ENCODE measurements around the gene FCER1G. TPM values are rescaled to one million over a fixed set of nuclear protein-coding genes. Genes with fewer than 3 reads are reported as not detected.

Gene FCER1G
- polyA plus RNA-seq (2012; ENCODE audit: insufficient read length, low read depth): not detected

- no peak for TF ChIP-seq POLR2AphosphoS5 (IDR thresholded peaks at IDR 0.05; ENCODE audit: low read depth, low read length)
- TF ChIP-seq FOXP2 (optimal IDR thresholded peaks at IDR 0.05; ENCODE audit: borderline replicate concordance, extremely low read depth, extremely low read length, insufficient read depth): no peak
- TF ChIP-seq SIN3A (IDR thresholded peaks at IDR 0.05; ENCODE audit: borderline replicate concordance, insufficient read depth, low read length): no peak
- TF ChIP-seq REST (IDR thresholded peaks at IDR 0.05; ENCODE audit: insufficient read depth in 1 of 2, low read depth in 2 of 2, low read length in 2 of 2): no peak
- no peak for TF ChIP-seq TAF1 (IDR thresholded peaks at IDR 0.05; ENCODE audit: borderline replicate concordance, insufficient read depth, low read length)
Observed at GRCh38 chr1:161215076-161215475, at the start of gene FCER1G. TSS of gene FCER1G (plus strand) at chr1:161215295. CDS start at chr1:161215322, 27 bp downstream.

GRCh38 chr1:161165742-161166668 lies 49.1 kb upstream of the FCER1G start, which contains the start of gene PPOX:
TSS of gene PPOX (plus strand) at chr1:161166426. CDS start at chr1:161166848, 422 bp downstream.
- TF ChIP-seq TAF1 (IDR thresholded peaks at IDR 0.05; ENCODE audit: borderline replicate concordance, insufficient read depth, low read length) (peak; percentile 72; the same call in 1 of the 2 replicates), FOXP2 (optimal IDR thresholded peaks at IDR 0.05; ENCODE audit: borderline replicate concordance, extremely low read depth, extremely low read length, insufficient read depth) (peak; percentile 99), SIN3A (IDR thresholded peaks at IDR 0.05; ENCODE audit: borderline replicate concordance, insufficient read depth, low read length) (peak; percentile 92; the same call in 1 of the 2 replicates), POLR2AphosphoS5 (IDR thresholded peaks at IDR 0.05; ENCODE audit: low read depth, low read length) (peak; percentile 83), REST (IDR thresholded peaks at IDR 0.05; ENCODE audit: insufficient read depth in 1 of 2, low read depth in 2 of 2, low read length in 2 of 2) (peak in 1 of 2 experiments; percentile 53; a peak in 1 of 4 replicates)

GRCh38 chr1:161166669-161167548 lies 48.2 kb upstream of the FCER1G start:
- TF ChIP-seq SIN3A (IDR thresholded peaks at IDR 0.05; ENCODE audit: borderline replicate concordance, insufficient read depth, low read length) (no peak), TAF1 (IDR thresholded peaks at IDR 0.05; ENCODE audit: borderline replicate concordance, insufficient read depth, low read length) (no peak), POLR2AphosphoS5 (IDR thresholded peaks at IDR 0.05; ENCODE audit: low read depth, low read length) (no peak), FOXP2 (optimal IDR thresholded peaks at IDR 0.05; ENCODE audit: borderline replicate concordance, extremely low read depth, extremely low read length, insufficient read depth) (no peak), REST (IDR thresholded peaks at IDR 0.05; ENCODE audit: insufficient read depth in 1 of 2, low read depth in 2 of 2, low read length in 2 of 2) (no peak)

GRCh38 chr1:161168906-161169305 lies 46.2 kb upstream of the FCER1G start:
- TF ChIP-seq POLR2AphosphoS5 (IDR thresholded peaks at IDR 0.05; ENCODE audit: low read depth, low read length) (no peak), REST (IDR thresholded peaks at IDR 0.05; ENCODE audit: insufficient read depth in 1 of 2, low read depth in 2 of 2, low read length in 2 of 2) (no peak), FOXP2 (optimal IDR thresholded peaks at IDR 0.05; ENCODE audit: borderline replicate concordance, extremely low read depth, extremely low read length, insufficient read depth) (no peak), SIN3A (IDR thresholded peaks at IDR 0.05; ENCODE audit: borderline replicate concordance, insufficient read depth, low read length) (no peak), TAF1 (IDR thresholded peaks at IDR 0.05; ENCODE audit: borderline replicate concordance, insufficient read depth, low read length) (no peak)

Data from PFSK-1 (cell line).